ENCODE measurements around the gene WNK4.

Gene WNK4

GRCh38 chr17:42784811-42785592 is 4.6 kb downstream of the WNK4 start:
- no peaks in the 10 kb centered on the region for H3K36me3 ChIP-seq (ENCODE audit: control insufficient read depth, insufficient read depth, low read length, severe bottlenecking)
- H3K9ac ChIP-seq (ENCODE audit: low read length): no peak overlapping the region
- peaks cover 39% of the 10 kb centered on the region for H3K4me1 ChIP-seq (ENCODE audit: control insufficient read depth, insufficient read depth, low read length)
- no peak for DNase-seq (ENCODE audit: low read depth)
- no peak overlapping the region for H3K4me3 ChIP-seq (ENCODE audit: low read length)
- no peaks in the 10 kb centered on the region for H3K9me3 ChIP-seq (ENCODE audit: control insufficient read depth, low read length)
- H3K27me3 ChIP-seq (replicated peaks; ENCODE audit: control insufficient read depth, insufficient read depth, low read length): peaks cover 5% of the 10 kb centered on the region

GRCh38 chr17:42787266-42787665 is 6.9 kb downstream of the WNK4 start:
- H3K4me3 ChIP-seq (ENCODE audit: low read length): no peak overlapping the region
- H3K9ac ChIP-seq (ENCODE audit: low read length): no peak overlapping the region
- H3K27me3 ChIP-seq (replicated peaks; ENCODE audit: control insufficient read depth, insufficient read depth, low read length): peaks cover 5% of the 10 kb centered on the region
- no peaks in the 10 kb centered on the region for H3K36me3 ChIP-seq (ENCODE audit: control insufficient read depth, insufficient read depth, low read length, severe bottlenecking)
- H3K9me3 ChIP-seq (ENCODE audit: control insufficient read depth, low read length): no peaks in the 10 kb centered on the region
- no peak for DNase-seq (ENCODE audit: low read depth)
- H3K4me1 ChIP-seq (ENCODE audit: control insufficient read depth, insufficient read depth, low read length): peaks cover 28% of the 10 kb centered on the region

GRCh38 chr17:42791948-42792347 is 11.5 kb downstream of the WNK4 start:
- Histone ChIP-seq H3K4me3 (ENCODE audit: low read length) (no peak overlapping the region), H3K27me3 (replicated peaks; ENCODE audit: control insufficient read depth, insufficient read depth, low read length) (no peaks in the 10 kb centered on the region), H3K9ac (ENCODE audit: low read length) (no peak overlapping the region), H3K36me3 (ENCODE audit: control insufficient read depth, insufficient read depth, low read length, severe bottlenecking) (peaks cover 3% of the 10 kb centered on the region), H3K9me3 (ENCODE audit: control insufficient read depth, low read length) (no peaks in the 10 kb centered on the region), H3K4me1 (ENCODE audit: control insufficient read depth, insufficient read depth, low read length) (peaks cover 12% of the 10 kb centered on the region)
- DNase-seq (ENCODE audit: low read depth): no peak

GRCh38 chr17:42792545-42792944 is 12.1 kb downstream of the WNK4 start:
- peaks cover 18% of the 10 kb centered on the region for H3K4me1 ChIP-seq (ENCODE audit: control insufficient read depth, insufficient read depth, low read length)
- H3K27me3 ChIP-seq (replicated peaks; ENCODE audit: control insufficient read depth, insufficient read depth, low read length): no peaks in the 10 kb centered on the region
- H3K36me3 ChIP-seq (ENCODE audit: control insufficient read depth, insufficient read depth, low read length, severe bottlenecking): peaks cover 3% of the 10 kb centered on the region
- no peak overlapping the region for H3K9ac ChIP-seq (ENCODE audit: low read length)
- DNase-seq (ENCODE audit: low read depth): no peak
- H3K4me3 ChIP-seq (ENCODE audit: low read length): no peak overlapping the region
- H3K9me3 ChIP-seq (ENCODE audit: control insufficient read depth, low read length): no peaks in the 10 kb centered on the region

- Histone ChIP-seq H3K4me1 (ENCODE audit: control insufficient read depth, insufficient read depth, low read length) (peaks cover 27% of the 10 kb centered on the region), H3K9ac (ENCODE audit: low read length) (no peak overlapping the region), H3K4me3 (ENCODE audit: low read length) (no peak overlapping the region), H3K9me3 (ENCODE audit: control insufficient read depth, low read length) (no peaks in the 10 kb centered on the region), H3K27me3 (replicated peaks; ENCODE audit: control insufficient read depth, insufficient read depth, low read length) (no peaks in the 10 kb centered on the region), H3K36me3 (ENCODE audit: control insufficient read depth, insufficient read depth, low read length, severe bottlenecking) (peaks cover 3% of the 10 kb centered on the region)
- no peak for DNase-seq (ENCODE audit: low read depth)
These were observed 14.7 kb downstream of the WNK4 start for GRCh38 chr17:42795061-42795460.

- Histone ChIP-seq H3K4me1 (ENCODE audit: control insufficient read depth, insufficient read depth, low read length) (peaks cover 27% of the 10 kb centered on the region), H3K9me3 (ENCODE audit: control insufficient read depth, low read length) (no peaks in the 10 kb centered on the region)
These were observed 15.1 kb downstream of the WNK4 start for GRCh38 chr17:42795465-42795864.

GRCh38 chr17:42796066-42796758 is 15.8 kb downstream of the WNK4 start:
- no peak for DNase-seq (ENCODE audit: low read depth)
- no peaks in the 10 kb centered on the region for H3K27me3 ChIP-seq (replicated peaks; ENCODE audit: control insufficient read depth, insufficient read depth, low read length)
- peaks cover 27% of the 10 kb centered on the region for H3K4me1 ChIP-seq (ENCODE audit: control insufficient read depth, insufficient read depth, low read length)
- no peak overlapping the region for H3K4me3 ChIP-seq (ENCODE audit: low read length)
- H3K36me3 ChIP-seq (ENCODE audit: control insufficient read depth, insufficient read depth, low read length, severe bottlenecking): peaks cover 3% of the 10 kb centered on the region
- no peaks in the 10 kb centered on the region for H3K9me3 ChIP-seq (ENCODE audit: control insufficient read depth, low read length)
- H3K9ac ChIP-seq (ENCODE audit: low read length): no peak overlapping the region

More at GRCh38 chr17:42795465-42795864, 15.1 kb downstream of the WNK4 start:
- Histone ChIP-seq H3K27me3 (replicated peaks; ENCODE audit: control insufficient read depth, insufficient read depth, low read length) (no peaks in the 10 kb centered on the region), H3K36me3 (ENCODE audit: control insufficient read depth, insufficient read depth, low read length, severe bottlenecking) (peaks cover 3% of the 10 kb centered on the region), H3K4me3 (ENCODE audit: low read length) (no peak overlapping the region), H3K9ac (ENCODE audit: low read length) (no peak overlapping the region)
- DNase-seq (ENCODE audit: low read depth): no peak

- H3K9ac ChIP-seq (ENCODE audit: low read length): peak overlapping the region; percentile 98
- peaks cover 27% of the 10 kb centered on the region for H3K4me1 ChIP-seq (ENCODE audit: control insufficient read depth, insufficient read depth, low read length)
- no peak for DNase-seq (ENCODE audit: low read depth)
- no peaks in the 10 kb centered on the region for H3K27me3 ChIP-seq (replicated peaks; ENCODE audit: control insufficient read depth, insufficient read depth, low read length)
- H3K4me3 ChIP-seq (ENCODE audit: low read length): peak overlapping the region; percentile 96
- H3K36me3 ChIP-seq (ENCODE audit: control insufficient read depth, insufficient read depth, low read length, severe bottlenecking): peaks cover 3% of the 10 kb centered on the region
- no peaks in the 10 kb centered on the region for H3K9me3 ChIP-seq (ENCODE audit: control insufficient read depth, low read length)
These were observed 16.9 kb downstream of the WNK4 start for GRCh38 chr17:42797067-42798007.

GRCh38 chr17:42798011-42798382 is 17.6 kb downstream of the WNK4 start:
- Histone ChIP-seq H3K4me1 (ENCODE audit: control insufficient read depth, insufficient read depth, low read length) (peaks cover 27% of the 10 kb centered on the region), H3K9ac (ENCODE audit: low read length) (peak overlapping the region; percentile 98), H3K4me3 (ENCODE audit: low read length) (peak overlapping the region; percentile 96), H3K36me3 (ENCODE audit: control insufficient read depth, insufficient read depth, low read length, severe bottlenecking) (peaks cover 3% of the 10 kb centered on the region), H3K27me3 (replicated peaks; ENCODE audit: control insufficient read depth, insufficient read depth, low read length) (no peaks in the 10 kb centered on the region), H3K9me3 (ENCODE audit: control insufficient read depth, low read length) (no peaks in the 10 kb centered on the region)
- DNase-seq (ENCODE audit: low read depth): no peak

GRCh38 chr17:42798383-42799380 is 18.3 kb downstream of the WNK4 start, which contains the start of the genes CNTD1 and COA3:
CNTD1 (plus strand) TSS chr17:42798861; CDS start chr17:42799068, 207 bp downstream.
COA3 (minus strand) TSS chr17:42798704; CDS start chr17:42798681, 23 bp downstream.
- H3K27me3 ChIP-seq (replicated peaks; ENCODE audit: control insufficient read depth, insufficient read depth, low read length): no peaks in the 10 kb centered on the region
- peak; percentile 96 for DNase-seq (ENCODE audit: low read depth)
- H3K4me3 ChIP-seq (ENCODE audit: low read length): peak within 1 kb of the TSS; percentile 96
- H3K9me3 ChIP-seq (ENCODE audit: control insufficient read depth, low read length): no peaks in the 10 kb centered on the region
- H3K4me1 ChIP-seq (ENCODE audit: control insufficient read depth, insufficient read depth, low read length): peaks cover 27% of the 10 kb centered on the region
- H3K9ac ChIP-seq (ENCODE audit: low read length): peak within 1 kb of the TSS; percentile 98
- H3K36me3 ChIP-seq (ENCODE audit: control insufficient read depth, insufficient read depth, low read length, severe bottlenecking): peaks cover 3% of the 10 kb centered on the region

Measured in adipocyte (in vitro differentiated cells).